HG03025 (cell line): ENCODE results near the gene TMEM9B.

Experiments
- ATAC-seq: cut with Tn5 transposase; IDR thresholded peaks from one replicate; pipeline ENCODE4 v1.9.1; 2021; ENCODE audit warnings: mild to moderate bottlenecking, moderate library complexity; ENCODE audit not compliant: unreplicated experiment, low FRiP score

The TMEM9B gene

DNA sequence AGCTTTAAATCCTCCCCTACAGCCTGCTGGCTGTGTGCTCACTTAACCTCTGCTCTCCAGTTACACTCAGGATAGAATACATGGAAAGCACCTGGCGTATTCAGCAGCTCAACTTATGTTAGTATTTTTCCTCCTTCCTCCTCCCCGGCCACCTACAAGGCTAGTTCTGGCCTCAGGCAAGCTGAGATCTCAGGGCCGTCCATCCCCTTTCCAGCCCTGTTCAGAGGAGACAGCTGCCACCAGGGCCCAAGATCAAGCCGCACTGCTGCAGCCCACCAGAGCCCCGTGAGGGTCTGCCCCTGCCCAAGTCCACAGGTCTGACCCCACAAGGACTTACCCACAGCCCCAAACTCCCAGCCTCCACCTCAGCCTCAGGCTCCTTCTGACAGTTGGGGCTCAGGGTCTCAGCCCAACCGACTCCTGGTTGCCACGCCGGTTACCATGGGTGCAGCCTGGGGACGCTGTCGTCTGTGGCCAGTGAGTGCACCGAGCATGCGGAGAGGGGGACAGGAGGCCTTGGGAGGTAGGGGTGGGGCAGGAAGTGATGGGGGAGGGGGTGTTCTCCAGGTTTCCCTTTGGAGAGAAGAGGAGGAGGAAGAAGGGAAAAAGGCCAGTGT lies 31.6 kb downstream of the TMEM9B start, which contains the start of gene C11orf16:
TSS of gene C11orf16 (minus strand) at position 384 of the 617 bp plus-strand sequence. CDS start 639 bp downstream, outside the sequence.
- no peak for ATAC-seq

DNA sequence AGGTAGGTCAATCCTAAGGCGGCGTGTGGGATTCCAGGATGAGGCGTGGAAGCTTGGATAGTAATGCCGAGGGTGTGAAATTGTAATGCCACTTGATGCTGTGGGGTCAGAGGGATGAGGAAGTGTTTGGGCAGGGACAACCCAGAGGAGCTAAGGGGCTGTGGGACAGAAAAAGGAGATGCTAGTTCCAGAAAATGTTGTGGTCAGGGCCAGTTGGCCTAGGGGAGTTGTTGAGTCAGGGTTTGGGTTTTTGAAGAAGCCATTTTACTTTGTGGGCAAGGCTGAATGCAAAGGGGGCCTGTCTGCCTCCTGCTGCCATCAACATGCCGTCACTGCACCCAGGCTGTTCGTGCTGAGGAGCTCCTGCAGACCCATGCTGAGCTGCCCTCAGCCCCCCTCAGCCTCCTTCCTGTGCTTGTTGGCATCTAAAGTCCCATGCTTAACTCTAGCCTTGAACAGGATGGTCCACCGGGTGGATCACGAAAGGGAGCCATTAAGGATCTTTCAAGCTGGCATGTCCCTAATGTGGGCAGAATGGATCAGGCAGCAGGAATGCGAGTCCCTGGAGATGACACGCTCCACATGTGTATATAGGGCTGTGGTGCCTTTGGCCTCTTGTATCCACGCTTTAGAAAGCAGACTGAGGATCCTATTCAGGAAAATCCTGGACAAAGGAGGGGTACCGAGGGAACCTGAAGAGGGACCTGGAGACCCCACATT lies 33.6 kb downstream of the TMEM9B start:
- ATAC-seq = no peak

DNA sequence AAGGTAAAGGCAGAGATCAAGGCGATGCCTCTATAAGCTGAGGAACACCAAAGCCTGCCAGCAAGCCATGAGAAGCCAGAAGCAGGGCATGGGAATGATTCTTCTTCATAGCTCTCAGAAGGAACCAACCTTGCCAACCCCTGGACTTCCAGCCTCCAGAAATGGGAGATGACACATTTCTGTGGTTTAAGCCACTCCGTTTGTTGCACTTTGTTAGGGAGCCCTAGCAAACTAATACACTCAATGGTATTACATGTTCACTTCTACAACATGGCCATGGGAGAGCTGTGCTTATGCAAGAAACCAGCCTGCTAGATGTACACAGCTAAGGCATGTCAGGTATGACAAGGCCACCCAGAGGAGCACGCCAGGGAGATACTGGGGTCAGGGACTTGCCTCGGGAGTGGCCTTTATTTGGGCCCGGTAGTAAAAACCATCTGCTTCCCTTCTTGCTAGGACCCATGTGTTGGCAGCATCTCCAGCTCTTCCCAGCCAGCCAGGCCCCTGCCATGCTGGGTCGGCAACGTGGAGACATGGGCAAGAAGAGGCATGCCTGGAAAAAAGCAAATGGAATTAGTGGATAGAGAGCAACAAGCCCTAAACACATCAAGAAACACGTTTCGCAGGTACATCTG lies 35.1 kb downstream of the TMEM9B start:
- no peak for ATAC-seq

DNA sequence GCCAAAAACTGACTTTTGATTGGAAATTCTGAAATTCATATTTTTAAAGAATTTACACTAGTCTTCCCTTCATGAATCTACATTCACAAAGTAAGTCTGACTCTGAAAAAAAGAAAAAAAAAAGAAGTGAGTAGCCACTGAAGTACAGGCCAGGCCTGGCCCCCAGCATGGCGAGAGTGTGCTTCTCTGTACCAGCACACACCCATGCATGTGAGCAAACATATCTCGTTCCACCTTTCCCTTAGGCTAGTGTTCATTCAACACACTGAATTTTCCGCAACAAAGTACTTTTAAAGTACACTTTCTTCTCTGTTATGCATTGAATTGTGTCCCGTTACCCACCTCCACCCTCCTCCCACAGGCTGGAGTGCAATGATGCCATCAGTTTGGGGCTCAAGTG lies 36.0 kb downstream of the TMEM9B start:
- ATAC-seq = no peak

DNA sequence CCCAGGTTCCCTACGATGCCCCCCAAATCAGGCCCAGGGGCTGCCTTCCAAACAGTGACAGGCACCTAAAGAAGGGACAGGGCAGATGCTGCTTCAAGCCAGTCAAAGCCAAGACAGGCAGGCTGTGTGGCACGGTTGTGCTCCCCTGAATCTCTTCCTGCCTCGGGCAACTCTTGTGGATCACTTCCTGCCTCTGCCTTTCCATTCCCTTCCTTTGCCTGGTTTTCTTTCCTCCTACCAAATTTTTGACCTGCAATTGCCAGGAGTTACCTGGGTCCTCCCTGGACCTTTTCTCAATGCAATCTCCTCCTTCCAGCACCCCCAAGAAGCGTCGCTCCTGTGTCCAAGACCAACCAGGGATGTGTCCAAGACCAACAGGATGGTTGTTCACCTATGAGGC lies 37.0 kb downstream of the TMEM9B start:
- no peak for ATAC-seq

DNA sequence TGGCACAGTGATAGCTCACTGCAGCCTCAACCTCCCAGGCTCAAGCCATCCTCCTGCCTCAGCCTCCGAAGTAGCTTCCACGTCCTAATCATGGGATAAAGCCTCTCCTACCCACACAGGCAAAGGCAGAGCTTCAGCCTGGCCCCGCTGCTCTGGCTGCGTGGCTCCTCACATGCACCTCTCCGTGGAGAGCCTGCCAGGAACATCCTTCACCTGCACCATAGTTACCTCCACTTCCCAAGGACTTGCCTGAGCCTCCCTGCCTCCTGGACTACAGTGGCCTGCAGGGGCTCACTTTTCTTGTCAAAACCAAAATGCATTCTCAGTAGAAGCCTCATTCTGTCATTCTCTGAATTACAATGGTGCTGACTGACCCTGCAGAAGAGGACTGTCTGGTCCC lies 38.0 kb downstream of the TMEM9B start:
- no peak for ATAC-seq

DNA sequence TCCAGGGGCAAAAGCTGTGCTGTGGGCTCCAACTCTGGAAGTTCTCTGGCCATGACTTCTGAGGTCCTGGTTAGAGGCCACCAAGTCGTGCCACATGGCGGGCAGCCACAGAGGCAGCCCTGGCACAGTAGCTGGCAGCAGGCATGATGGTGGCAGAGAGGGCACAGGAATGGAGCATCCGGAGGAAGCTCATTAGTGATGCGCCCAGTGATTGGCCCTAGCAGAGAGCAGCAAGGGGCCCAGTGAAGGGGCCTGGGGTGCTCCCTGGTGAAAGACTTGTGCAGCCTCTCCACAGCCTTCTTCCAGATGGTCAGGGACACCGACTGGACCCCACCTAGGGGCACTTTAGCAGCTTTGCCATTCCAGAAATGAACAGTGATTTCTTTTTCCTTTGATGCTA lies 38.5 kb downstream of the TMEM9B start:
- no peak for ATAC-seq

DNA sequence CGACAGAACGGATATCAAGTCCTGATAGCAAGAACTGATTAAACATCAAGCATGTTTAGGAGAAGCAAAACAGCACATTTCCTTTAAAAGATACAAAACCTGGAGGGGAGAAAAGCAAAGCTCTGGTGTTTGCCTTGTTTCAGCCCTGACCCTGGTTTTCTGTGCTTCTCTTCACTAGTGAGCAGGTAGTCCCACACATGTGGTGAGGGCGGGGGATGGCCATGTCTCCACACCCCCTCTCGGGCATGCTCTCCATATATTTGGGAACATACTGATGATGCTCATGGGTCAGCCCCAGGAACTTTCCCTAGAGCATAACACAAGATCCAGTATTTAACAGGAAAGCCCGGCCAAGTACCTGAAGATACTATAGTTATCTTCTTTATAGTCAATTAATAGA lies 41.6 kb downstream of the TMEM9B start:
- ATAC-seq = no peak

DNA sequence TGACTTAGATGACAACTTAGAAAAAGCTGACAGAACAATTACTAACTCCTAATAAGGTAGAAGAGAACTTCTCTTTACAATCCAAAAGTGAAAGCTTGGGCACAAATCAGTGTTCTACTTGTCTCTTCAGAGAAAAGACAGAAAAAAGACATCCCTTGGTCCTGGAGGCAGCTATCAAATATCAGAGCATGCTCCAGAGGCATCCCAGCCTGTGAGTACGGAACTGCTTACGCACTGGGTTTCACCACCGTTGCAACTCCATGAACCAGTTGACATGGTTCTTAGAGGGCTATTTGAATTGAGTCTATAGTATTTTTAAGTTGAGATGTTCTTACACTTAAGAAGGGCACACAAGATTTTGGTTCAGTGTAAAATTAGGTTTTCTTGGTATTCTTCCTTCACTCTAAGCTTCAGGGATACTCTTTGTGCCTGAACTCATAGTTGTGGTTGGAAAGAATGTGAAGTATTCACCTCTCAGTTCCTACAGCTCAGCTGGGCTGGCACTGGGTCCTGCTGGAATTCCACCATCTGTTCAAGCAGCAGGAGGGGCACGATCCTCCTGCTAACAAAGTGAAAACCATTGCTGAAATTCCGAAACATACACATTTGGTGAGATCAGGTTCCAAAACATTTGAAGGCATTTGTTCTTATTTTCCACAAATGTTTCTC lies 47.0 kb downstream of the TMEM9B start:
- ATAC-seq = no peak

DNA sequence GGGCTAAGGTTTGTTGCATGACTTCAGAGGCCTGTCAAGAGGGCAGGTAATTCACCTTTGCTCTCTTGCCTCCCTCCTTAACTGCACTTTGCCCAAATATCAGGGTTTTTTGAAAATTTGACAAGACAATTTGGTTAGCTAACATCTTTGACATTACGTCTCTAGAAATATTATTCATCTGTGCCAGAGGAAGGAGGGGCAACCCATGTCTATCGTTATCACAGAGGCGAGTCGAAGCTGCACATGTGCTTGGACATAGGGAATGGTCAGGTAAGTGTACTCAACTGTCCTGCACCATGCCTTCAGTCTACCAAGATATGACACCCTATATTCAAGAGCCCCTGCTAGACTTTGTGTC lies 49.6 kb downstream of the TMEM9B start:
- ATAC-seq = no peak

DNA sequence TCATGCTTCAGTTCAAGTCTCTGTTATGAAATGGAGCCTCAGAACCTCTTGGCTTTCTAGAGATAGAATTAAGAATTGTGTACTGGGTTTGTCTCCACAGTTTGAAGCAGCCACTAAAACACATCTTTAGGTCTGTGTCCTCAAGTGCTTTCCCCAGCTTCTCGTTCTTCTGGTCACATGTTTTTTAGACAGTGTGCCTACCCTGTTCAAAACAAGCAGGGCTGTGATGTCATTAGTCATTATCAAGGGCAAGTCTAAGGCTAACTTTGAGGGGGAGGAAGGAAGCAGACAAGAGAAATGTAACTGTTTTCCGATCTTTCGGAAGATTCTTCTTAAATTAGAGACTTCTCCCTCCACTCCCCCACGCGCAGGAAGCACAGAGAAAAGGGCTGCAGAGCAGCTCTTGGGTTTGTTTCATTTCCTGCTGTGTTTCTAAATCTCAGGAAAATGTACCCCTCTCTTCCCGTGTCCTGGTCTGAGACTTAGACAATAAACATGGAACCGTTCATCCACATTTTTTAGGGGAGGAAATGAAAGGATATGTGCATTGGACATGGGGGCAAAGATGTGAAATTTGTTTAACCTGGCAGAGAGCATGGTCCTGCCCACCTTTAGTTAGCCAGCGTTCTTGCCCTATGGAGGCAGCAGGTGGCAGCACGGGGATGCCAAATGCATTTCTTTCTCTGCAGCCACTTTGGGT lies 50.1 kb downstream of the TMEM9B start:
- no peak for ATAC-seq

DNA sequence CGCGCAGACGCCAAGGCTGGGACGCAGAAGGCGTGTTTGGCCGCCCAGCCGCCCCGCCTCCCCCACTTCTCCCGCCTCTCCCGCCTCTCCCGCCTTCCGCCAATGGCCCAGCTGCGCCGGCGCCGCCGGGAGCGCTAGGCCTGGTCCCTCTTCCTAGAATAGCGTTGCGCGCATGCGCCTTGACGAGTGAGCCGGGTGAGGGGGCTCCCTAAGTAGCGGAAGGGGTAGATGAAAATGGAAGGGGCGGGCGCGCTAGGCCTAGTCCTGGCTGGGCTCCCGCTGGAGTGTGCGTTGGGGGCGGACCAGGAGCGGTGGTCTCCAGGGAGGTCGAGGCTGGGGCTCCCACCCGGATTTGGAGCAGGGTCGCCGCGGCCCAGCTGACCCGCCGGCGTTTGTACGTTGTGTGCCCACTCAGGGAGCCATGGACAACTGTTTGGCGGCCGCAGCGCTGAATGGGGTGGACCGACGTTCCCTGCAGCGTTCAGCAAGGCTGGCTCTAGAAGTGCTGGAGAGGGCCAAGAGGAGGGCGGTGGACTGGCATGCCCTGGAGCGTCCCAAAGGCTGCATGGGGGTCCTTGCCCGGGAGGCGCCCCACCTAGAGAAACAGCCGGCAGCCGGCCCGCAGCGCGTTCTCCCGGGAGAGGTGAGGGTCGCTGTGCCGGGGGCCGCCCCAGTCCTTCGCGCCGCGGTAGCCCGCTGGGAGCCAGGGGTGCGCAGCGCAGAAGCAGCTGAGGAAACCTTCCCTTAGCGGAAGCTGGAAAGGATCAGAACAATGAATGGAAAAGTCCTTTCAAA lies 53.0 kb downstream of the TMEM9B start, which contains the start of gene AKIP1:
TSS of gene AKIP1 (plus strand) at position 161 of the 795 bp plus-strand sequence. CDS start at position 422, 261 bp downstream.
- ATAC-seq = peak; percentile 76

DNA sequence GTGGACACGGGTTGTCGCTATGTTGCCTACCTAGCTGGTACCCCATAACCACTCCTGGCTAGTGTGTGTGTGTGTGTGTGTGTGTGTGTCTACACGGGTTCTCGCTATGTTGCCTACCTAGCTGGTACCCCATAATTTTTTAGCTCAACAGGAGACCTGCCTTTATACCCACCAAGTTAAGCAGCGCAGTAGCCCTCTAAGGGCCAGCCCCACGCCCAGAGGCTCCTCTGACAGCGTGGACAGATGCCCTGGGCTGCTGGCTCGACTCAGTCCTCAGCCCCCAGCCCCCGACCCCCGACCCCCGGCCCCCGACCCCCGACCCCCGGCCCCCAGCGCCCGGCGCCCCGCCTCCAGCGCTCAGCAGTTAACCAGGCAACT lies 53.6 kb downstream of the TMEM9B start:
- no peak for ATAC-seq

DNA sequence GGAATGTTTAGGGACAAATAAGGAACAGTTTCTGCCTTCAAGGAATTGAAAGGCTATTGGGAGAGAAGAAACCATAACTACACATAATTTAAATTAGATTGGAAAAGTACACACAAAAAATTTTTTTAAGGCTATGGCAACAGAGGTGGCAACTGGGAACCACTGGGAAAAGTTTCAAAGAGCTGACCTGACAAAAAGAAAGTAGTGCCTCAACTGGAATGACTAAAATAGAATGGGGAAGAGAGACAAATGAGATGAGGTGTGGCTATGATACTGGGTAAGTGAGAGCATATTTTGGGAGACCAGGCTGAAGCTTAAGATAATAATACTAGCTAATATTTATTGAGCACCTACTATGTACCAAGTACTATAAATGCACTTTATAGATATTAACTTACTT lies 56.1 kb downstream of the TMEM9B start:
- ATAC-seq = no peak

DNA sequence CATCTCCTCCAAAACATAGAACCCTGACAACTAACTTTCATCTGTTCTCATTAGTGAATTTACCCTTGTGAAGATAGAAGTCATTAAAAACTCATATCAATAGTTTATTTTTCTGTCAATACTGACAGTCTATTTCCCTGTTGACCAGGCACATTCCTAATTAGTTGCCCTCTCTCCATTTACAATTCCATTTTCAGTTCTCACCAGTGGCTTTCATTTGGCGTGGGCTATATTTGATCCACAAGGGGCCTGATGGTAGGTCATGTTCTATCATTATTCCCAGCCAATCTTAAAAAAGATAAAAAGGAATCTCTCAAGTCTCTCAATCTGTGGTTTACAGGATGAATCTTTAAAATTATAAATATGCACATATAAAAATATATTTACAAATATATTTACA lies 57.1 kb downstream of the TMEM9B start:
- no peak for ATAC-seq

DNA sequence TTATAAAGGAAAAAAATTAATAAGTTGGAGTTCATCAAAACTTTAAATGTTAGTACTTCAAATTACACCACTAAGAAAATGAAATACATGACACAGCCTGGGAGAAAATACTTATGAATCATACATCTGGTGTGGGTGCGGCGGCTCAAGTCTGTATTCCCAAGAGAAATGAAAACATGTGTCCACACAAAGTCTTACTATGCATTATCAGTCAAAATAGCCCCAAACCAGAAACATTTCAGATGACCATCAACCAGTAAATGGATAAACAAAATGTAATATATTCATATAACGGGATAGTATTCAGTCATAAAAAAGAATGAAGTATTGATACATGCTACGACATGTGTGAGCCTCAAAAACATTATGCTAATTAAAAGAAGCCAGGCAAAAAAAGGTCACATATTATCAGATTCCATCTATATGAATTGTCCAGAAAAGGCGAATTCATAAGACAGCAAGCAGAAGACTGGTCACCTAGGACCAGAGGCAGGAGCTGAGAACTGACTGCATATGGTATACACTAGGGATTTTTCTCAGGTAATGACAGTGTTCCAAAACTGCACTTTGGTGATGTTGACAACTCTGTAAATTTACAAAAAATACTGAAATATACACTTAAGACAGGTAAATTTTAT lies 58.6 kb downstream of the TMEM9B start:
- no peak for ATAC-seq

DNA sequence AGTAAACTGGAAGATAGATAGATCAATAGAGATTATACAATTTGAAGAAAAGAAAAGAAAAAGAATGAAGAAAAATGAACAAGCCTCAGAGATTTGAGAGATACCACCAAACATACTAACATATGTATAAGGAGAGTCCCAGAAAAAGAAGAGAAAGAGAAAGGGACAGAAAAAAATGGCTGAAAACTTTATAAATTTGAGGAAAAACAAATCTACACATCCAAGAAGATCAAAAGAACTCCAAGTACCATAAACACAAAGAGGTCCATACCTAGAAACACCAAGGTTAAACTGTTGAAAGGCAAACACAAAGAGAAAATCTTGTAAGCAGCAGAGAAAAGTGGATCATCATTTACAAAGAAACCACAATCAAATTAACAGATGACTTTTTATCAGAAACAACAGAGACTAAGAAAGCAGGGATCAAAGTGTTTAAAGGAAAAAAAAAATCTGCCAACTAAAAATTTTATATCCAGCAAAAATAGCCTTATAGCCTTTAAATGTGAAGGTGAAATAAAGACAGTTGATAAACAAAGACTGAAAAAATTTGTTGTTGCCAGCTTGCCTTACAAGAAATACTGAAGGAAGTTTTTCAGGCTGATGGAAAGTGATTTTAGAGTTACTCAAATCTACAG lies 65.0 kb downstream of the TMEM9B start:
- ATAC-seq = no peak
